HepG2 (cell line): ENCODE measurements around the gene TPST2. TPM values are rescaled to one million over a fixed set of nuclear protein-coding genes. Genes with fewer than 3 reads are reported as not detected.

Experiments used
- ADNP ChIP-seq: sonication (generic); formaldehyde crosslinking; IDR thresholded peaks from 2 replicates; pipeline ENCODE4 v1.4.0; 2020; ENCODE audit warnings: missing genetic modification reagents
- ATF7-NPFF ChIP-seq: sonication (generic); formaldehyde crosslinking; IDR thresholded peaks from 2 replicates; pipeline ENCODE4 v1.8.1; 2023; ENCODE audit warnings: mild to moderate bottlenecking, low read depth, missing genetic modification reagents, moderate library complexity
- BHLHE40 ChIP-seq: IDR thresholded peaks from 2 replicates; pipeline ENCODE4 v1.6.1; 2011; ENCODE audit warnings: low read length, improper control_type of control experiment
- FIP1L1 ChIP-seq: fragments of 200-400 bp; formaldehyde crosslinking; IDR thresholded peaks from 2 replicates; pipeline ENCODE4 v1.6.1; 2018; ENCODE audit warnings: low read depth, mild to moderate bottlenecking, low read length, moderate library complexity, borderline replicate concordance; ENCODE audit not compliant: insufficient read depth
- GATAD2A ChIP-seq: IDR thresholded peaks from 2 replicates; pipeline ENCODE4 v1.6.1; 2016
- LBX2 ChIP-seq: sonication (generic); formaldehyde crosslinking; IDR thresholded peaks from 2 replicates; pipeline ENCODE4 v1.5.0; 2020; ENCODE audit warnings: missing genetic modification reagents, mild to moderate bottlenecking, borderline replicate concordance
- MXI1 ChIP-seq: IDR thresholded peaks from 3 replicates; pipeline ENCODE4 v1.6.1; 2012; ENCODE audit warnings: low read depth, low read length, inconsistent platforms, borderline replicate concordance
- PPARG ChIP-seq: conservative IDR thresholded peaks from 2 replicates; pipeline ENCODE4 v1.6.1; 2016; ENCODE audit warnings: missing biosample characterization, missing genetic modification reagents
- RXRA ChIP-seq: sonication (generic); formaldehyde crosslinking; IDR thresholded peaks from 2 replicates; pipeline ENCODE4 v1.5.1; 2020; ENCODE audit warnings: missing genetic modification reagents
- RXRB ChIP-seq: IDR thresholded peaks from 2 replicates; pipeline ENCODE4 v1.6.1; 2016; ENCODE audit warnings: borderline replicate concordance, missing genetic modification reagents, missing compliant biosample characterization
- SAP130 ChIP-seq: IDR thresholded peaks from 2 replicates; pipeline ENCODE4 v1.6.1; 2016; ENCODE audit warnings: low read depth
- TOE1 ChIP-seq: sonication (generic); formaldehyde crosslinking; IDR thresholded peaks from 2 replicates; pipeline ENCODE4 v1.4.0; 2020; ENCODE audit warnings: mild to moderate bottlenecking, missing genetic modification reagents
- USF2 ChIP-seq, 2 experiments: sonication (generic) in 1 of 2; formaldehyde crosslinking in 1 of 2; IDR thresholded peaks; 2 replicates each; pipeline versions ENCODE4 v1.5.1 to v1.6.1; 2011 to 2020; ENCODE audit warnings: borderline replicate concordance in 1 of 2, low read depth in 1 of 2, low read length in 1 of 2, mild to moderate bottlenecking in 1 of 2, missing genetic modification reagents in 1 of 2, moderate library complexity in 1 of 2
- polyA plus RNA-seq, 8 experiments: library from polyadenylated mRNA; depleted of rRNA in 3 of 8; stranded (reverse) in 7 of 8; unstranded in 1 of 8; fragments of >200 nt; fragmentation: Illumina TruSeq in 4 of 8; extraction: Trizol in 4 of 8; gene quantifications; 2 replicates each; pipeline versions ENCODE4 v1.2.1 to v1.2.3, GENCODE V29; 2011 to 2016; ENCODE audit warnings: low read depth in 4 of 8, missing spikeins in 1 of 8, mixed read lengths in 1 of 8; ENCODE audit not compliant: insufficient read depth in 1 of 8
- total RNA-seq, 5 experiments: library from RNA; depleted of rRNA; stranded (reverse); fragments of >200 nt; fragmentation: Illumina TruSeq; extraction: Trizol; gene quantifications; 2 replicates each; pipeline ENCODE4 v1.2.3, GENCODE V29; 2016; ENCODE audit warnings: low read depth in 1 of 5
- TF ChIP-seq, protein P1 (sequence below): sonication (generic); formaldehyde crosslinking; IDR thresholded peaks from 2 replicates; pipeline ENCODE4 v1.4.0; 2020; ENCODE audit warnings: missing genetic modification reagents, borderline replicate concordance

Gene TPST2
- total and polyA plus RNA-seq, 2 of the 13 experiments (the other 11 are each of a cell fraction or from before 2014, with no cell fraction given), result 15.2 to 23.8 TPM

DNA sequence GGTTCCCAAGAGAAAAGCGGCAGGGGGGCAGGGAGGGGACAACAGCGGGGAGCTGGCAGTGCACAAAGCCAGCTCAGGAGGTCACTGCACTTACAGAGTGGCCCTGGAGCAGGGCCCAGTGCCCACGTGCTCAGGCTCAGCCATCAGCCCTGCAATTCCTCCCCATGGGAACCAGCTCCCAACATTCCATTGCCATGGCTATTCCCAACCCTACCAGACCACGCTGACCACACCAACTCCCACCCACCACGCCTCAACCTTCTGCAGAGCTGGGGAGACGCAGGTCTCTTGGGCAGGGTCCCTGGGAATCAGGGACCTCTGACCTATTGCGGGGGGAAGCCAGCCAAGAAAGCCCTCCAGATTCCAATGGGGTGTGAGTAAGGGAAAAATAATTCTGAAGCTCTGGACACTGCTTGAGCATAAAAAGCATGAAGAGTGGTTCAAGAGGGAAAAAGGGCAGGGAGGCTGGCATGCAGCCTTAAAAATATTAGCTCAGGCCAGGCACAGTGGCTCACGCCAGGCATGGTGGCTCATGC, 39.4 kb downstream of the TPST2 start (continued):
- TF ChIP-seq, protein P1, sequence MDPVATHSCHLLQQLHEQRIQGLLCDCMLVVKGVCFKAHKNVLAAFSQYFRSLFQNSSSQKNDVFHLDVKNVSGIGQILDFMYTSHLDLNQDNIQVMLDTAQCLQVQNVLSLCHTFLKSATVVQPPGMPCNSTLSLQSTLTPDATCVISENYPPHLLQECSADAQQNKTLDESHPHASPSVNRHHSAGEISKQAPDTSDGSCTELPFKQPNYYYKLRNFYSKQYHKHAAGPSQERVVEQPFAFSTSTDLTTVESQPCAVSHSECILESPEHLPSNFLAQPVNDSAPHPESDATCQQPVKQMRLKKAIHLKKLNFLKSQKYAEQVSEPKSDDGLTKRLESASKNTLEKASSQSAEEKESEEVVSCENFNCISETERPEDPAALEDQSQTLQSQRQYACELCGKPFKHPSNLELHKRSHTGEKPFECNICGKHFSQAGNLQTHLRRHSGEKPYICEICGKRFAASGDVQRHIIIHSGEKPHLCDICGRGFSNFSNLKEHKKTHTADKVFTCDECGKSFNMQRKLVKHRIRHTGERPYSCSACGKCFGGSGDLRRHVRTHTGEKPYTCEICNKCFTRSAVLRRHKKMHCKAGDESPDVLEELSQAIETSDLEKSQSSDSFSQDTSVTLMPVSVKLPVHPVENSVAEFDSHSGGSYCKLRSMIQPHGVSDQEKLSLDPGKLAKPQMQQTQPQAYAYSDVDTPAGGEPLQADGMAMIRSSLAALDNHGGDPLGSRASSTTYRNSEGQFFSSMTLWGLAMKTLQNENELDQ (CRISPR knock-in tag), result no peak
- TF ChIP-seq RXRA (CRISPR knock-in tag) (0 out of 2 replicates have a peak, but pooled peaks have one; percentile 23), USF2 (IDR thresholded peaks at IDR 0.05; ENCODE audit: low read depth, low read length) (peak; percentile 48; the same call in 1 of the 2 replicates), USF2 (CRISPR knock-in tag; IDR thresholded peaks at IDR 0.05; ENCODE audit: borderline replicate concordance) (no peak; the same call in 1 of the 2 replicates), MXI1 (0 out of 3 replicates have a peak, but pooled peaks have one; percentile 27), TOE1 (CRISPR knock-in tag) (no peak), LBX2 (no peak), SAP130 (CRISPR knock-in tag) (peak; percentile 31; the same call in 1 of the 2 replicates), RXRB (CRISPR knock-in tag) (0 out of 2 replicates have a peak, but pooled peaks have one; percentile 12), BHLHE40 (peak; percentile 44; the same call in 1 of the 2 replicates), ATF7-NPFF (no peak), FIP1L1 (no peak), GATAD2A (CRISPR knock-in tag) (no peak), PPARG (CRISPR knock-in tag) (no peak), ADNP (CRISPR knock-in tag) (no peak)
